Measurements from ENCODE around the gene COX5A. TPM values are rescaled to one million over a fixed set of nuclear protein-coding genes. Genes with fewer than 3 reads are reported as not detected.

The COX5A gene
- total and polyA plus RNA-seq, 2 of the 4 experiments (the other 2 are of a cell fraction) = 39.8 to 141 TPM

DNA sequence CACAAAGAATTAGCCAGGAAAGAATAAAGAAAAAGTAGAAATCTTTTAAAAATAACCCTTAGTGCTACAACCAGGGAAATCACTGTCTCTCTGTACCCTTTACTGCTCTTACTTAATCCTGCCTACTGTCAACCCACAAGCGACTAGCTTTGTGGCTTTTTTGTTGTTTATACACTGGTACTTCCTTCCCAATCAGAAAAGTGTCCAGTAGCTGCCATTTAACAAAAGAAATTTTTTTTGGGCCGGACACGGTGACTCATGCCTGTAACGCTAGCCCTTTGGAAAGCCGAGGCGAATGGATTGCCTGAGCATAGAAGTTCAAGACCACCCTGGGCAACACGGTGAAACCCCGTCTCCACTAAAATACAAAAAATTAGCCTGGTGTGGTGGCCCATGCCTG lies 17.4 kb downstream of the COX5A start:
- H3K36me3 ChIP-seq (ENCODE audit: control insufficient read depth, insufficient read depth, low read length) = peaks cover 35% of the 10 kb centered on the region
- H4K5ac ChIP-seq (ENCODE audit: low read depth, low read length) = no peak overlapping the region
- no peak overlapping the region for H3K14ac ChIP-seq (replicated peaks; ENCODE audit: low read depth, low read length)
- no peak overlapping the region for H2BK15ac ChIP-seq (ENCODE audit: low read depth, low read length)
- H3K27ac ChIP-seq (ENCODE audit: insufficient read depth, low read length) = no peak overlapping the region
- 0 out of 4 replicates have a peak, but pooled peaks cover 0 to 2% of the 10 kb centered on the region in 2 experiments for H3K79me1 ChIP-seq (ENCODE audit: low read depth in 1 of 2, low read length in 2 of 2)
- no peak overlapping the region for H3K9ac ChIP-seq (ENCODE audit: low read depth, low read length)
- H4K20me1 ChIP-seq (ENCODE audit: insufficient read depth, low read length) = no peaks in the 10 kb centered on the region; the same call in 1 of the 2 replicates
- no peak overlapping the region for H4K8ac ChIP-seq (ENCODE audit: low read depth in 2 of 2, low read length in 2 of 2)
- no peak overlapping the region for H2BK120ac ChIP-seq (ENCODE audit: low read depth, low read length)
- dilution Hi-C loops (cut with HindIII; ENCODE audit: low sequenced_read_pairs, unreplicated experiment) = no loop called here
- 0 out of 2 replicates have a peak, but pooled peaks cover 2% of the 10 kb centered on the region for H3K4me1 ChIP-seq (ENCODE audit: control insufficient read depth, insufficient read depth, low read length)
- H2AK9ac ChIP-seq (replicated peaks; ENCODE audit: low read depth, low read length, poor library complexity) = no peak overlapping the region
- ATAC-seq (ENCODE audit: low read depth) = no peak
- in situ Hi-C loops (cut with MboI; ENCODE audit: low sequenced_read_pairs) = no loop called here
- no peaks in the 10 kb centered on the region for H3K27me3 ChIP-seq (ENCODE audit: control insufficient read depth, insufficient read depth, low read length)
- 86% methylated on average over 3 of the region's 8 CpGs; no CpG with 5 or more reads in 1 of the 2 experiments for WGBS, 2 experiments (ENCODE audit: extremely low coverage in 2 of 2, insufficient read length in 1 of 2)
- TF ChIP-seq, protein P1, sequence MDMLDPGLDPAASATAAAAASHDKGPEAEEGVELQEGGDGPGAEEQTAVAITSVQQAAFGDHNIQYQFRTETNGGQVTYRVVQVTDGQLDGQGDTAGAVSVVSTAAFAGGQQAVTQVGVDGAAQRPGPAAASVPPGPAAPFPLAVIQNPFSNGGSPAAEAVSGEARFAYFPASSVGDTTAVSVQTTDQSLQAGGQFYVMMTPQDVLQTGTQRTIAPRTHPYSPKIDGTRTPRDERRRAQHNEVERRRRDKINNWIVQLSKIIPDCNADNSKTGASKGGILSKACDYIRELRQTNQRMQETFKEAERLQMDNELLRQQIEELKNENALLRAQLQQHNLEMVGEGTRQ (IDR thresholded peaks at IDR 0.05; ENCODE audit: low read depth, low read length) = no peak
- TF ChIP-seq MAZ (IDR thresholded peaks at IDR 0.05; ENCODE audit: borderline replicate concordance, low read depth, low read length) (no peak), MXI1 (IDR thresholded peaks at IDR 0.05; ENCODE audit: borderline replicate concordance, low read depth, low read length) (no peak), RFX5 (IDR thresholded peaks at IDR 0.05; ENCODE audit: low read depth, low read length) (no peak), MAFK (IDR thresholded peaks at IDR 0.05; ENCODE audit: low read depth, low read length) (no peak)
- no peak overlapping the region for H3K56ac ChIP-seq (ENCODE audit: extremely low read depth, insufficient read depth, low read length)
- H3K23ac ChIP-seq (ENCODE audit: low read depth, low read length) = no peak overlapping the region
- no peak overlapping the region for H3K4ac ChIP-seq (ENCODE audit: low read depth, low read length)
- no peak overlapping the region for H3K4me2 ChIP-seq (ENCODE audit: low read depth, low read length)
- DNase-seq = no peak
- no peak overlapping the region for H2BK20ac ChIP-seq (ENCODE audit: low read depth, low read length)
- no TSS peak for BruUV-seq (replicated peaks)
- H3K18ac ChIP-seq (ENCODE audit: low read depth, low read length) = no peak overlapping the region
- H2AFZ ChIP-seq (replicated peaks; ENCODE audit: low read length, poor library complexity) = no peak overlapping the region
- intact Hi-C loops (cut with micrococcal nuclease) = no loop called here
- H2AK5ac ChIP-seq (ENCODE audit: low read depth, low read length) = no peak overlapping the region
- CTCF ChIA-PET = interaction anchor here (1.2 to 2.3 kb wide), 2 partner anchors 19 to 30 kb away, joined by 3 to 7 read pairs; no protein-coding TSS in a partner anchor
- POLR2A ChIA-PET (ENCODE audit: unreplicated experiment) = no interaction called here
- H2BK5ac ChIP-seq (ENCODE audit: low read depth, low read length, poor library complexity, severe bottlenecking) = no peak overlapping the region
- no peak overlapping the region for H4K91ac ChIP-seq (ENCODE audit: insufficient read depth, low read depth, low read length)
- H3K9me3 ChIP-seq (ENCODE audit: control insufficient read depth, insufficient read depth, low read length) = no peaks in the 10 kb centered on the region
- H3K4me3 ChIP-seq (ENCODE audit: insufficient read depth, low read depth, low read length) = no peak overlapping the region
- H3K9me1 ChIP-seq (ENCODE audit: insufficient read depth, low read length) = no peaks in the 10 kb centered on the region
